Type B pancreatic cell (in vitro differentiated cells): ENCODE data around the gene DOCK3. TPM values are rescaled to one million over a fixed set of nuclear protein-coding genes. Genes with fewer than 3 reads are reported as not detected.
"Not testable (repeated sequence)": the region's sequence is repeated elsewhere in the genome, so short reads cannot be mapped to it uniquely, and the experiment has no call there.

Experiments
- DNase-seq: peaks from one replicate; pipeline ENCODE4 v3.0.0; 2021; ENCODE audit warnings: mixed read lengths; ENCODE audit not compliant: unreplicated experiment; ENCODE audit errors: extremely low spot score
- H3K27ac Mint-ChIP-seq: 2 replicates; pipeline ENCODE4 v1.8.0; 2021; ENCODE audit warnings: mild to moderate bottlenecking, mixed read lengths
- H3K27me3 Mint-ChIP-seq: 2 replicates; pipeline ENCODE4 v1.8.0; 2021; ENCODE audit warnings: mixed read lengths
- H3K36me3 Mint-ChIP-seq: 2 replicates; pipeline ENCODE4 v1.8.0; 2021; ENCODE audit warnings: mixed read lengths
- H3K4me1 Mint-ChIP-seq: one replicate; pipeline ENCODE4 v1.8.0; 2021; ENCODE audit warnings: mixed read lengths; ENCODE audit not compliant: unreplicated experiment
- H3K4me3 Mint-ChIP-seq: 2 replicates; pipeline ENCODE4 v1.8.0; 2021; ENCODE audit warnings: mild to moderate bottlenecking, mixed read lengths
- H3K9me3 Mint-ChIP-seq: 2 replicates; pipeline ENCODE4 v1.8.0; 2021; ENCODE audit warnings: mixed read lengths
- total RNA-seq: library from RNA; stranded (reverse); gene quantifications from 2 replicates; pipeline ENCODE4 v1.2.1, GENCODE V29; 2021; ENCODE audit warnings: low replicate concordance
- TF ChIP-seq, protein P1 (sequence below): fragments of 200-600 bp; sonication (generic); conservative IDR thresholded peaks from 2 replicates; pipeline ENCODE4 v1.5.0; 2021; ENCODE audit warnings: antibody characterized with exemption, mild to moderate bottlenecking

Gene DOCK3
- total RNA-seq, 1 donor from 2014 or later, result 5.9 TPM

DNA sequence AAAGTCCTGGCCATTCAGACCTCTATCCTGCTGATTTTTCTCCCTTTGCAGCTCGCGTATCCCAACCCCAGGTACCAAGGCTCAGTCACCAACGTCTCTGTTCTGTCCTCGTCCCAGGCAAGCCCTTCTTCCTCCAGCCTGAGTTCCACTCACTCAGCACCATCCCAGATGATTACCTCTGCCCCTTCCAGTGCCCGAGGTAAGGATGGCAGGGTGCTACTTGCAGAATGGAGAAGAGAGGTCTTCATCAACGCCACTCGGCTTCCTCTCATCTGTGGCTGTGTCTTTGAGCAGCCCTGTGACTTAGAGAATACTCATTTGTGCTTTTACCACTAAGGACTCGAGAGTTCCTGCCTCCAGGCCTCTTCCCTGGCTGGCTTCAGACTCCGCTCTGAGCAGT, 687.7 kb downstream of the DOCK3 start:
- TF ChIP-seq, protein P1, sequence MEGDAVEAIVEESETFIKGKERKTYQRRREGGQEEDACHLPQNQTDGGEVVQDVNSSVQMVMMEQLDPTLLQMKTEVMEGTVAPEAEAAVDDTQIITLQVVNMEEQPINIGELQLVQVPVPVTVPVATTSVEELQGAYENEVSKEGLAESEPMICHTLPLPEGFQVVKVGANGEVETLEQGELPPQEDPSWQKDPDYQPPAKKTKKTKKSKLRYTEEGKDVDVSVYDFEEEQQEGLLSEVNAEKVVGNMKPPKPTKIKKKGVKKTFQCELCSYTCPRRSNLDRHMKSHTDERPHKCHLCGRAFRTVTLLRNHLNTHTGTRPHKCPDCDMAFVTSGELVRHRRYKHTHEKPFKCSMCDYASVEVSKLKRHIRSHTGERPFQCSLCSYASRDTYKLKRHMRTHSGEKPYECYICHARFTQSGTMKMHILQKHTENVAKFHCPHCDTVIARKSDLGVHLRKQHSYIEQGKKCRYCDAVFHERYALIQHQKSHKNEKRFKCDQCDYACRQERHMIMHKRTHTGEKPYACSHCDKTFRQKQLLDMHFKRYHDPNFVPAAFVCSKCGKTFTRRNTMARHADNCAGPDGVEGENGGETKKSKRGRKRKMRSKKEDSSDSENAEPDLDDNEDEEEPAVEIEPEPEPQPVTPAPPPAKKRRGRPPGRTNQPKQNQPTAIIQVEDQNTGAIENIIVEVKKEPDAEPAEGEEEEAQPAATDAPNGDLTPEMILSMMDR, result no peak
- DNase-seq, result no peak
- Mint-ChIP-seq H3K4me3 (no peak overlapping the region), H3K9me3 (no peaks in the 10 kb centered on the region), H3K27me3 (no peaks in the 10 kb centered on the region), H3K4me1 (no peaks in the 10 kb centered on the region), H3K27ac (no peak overlapping the region), H3K36me3 (peaks cover 10% of the 10 kb centered on the region)

DNA sequence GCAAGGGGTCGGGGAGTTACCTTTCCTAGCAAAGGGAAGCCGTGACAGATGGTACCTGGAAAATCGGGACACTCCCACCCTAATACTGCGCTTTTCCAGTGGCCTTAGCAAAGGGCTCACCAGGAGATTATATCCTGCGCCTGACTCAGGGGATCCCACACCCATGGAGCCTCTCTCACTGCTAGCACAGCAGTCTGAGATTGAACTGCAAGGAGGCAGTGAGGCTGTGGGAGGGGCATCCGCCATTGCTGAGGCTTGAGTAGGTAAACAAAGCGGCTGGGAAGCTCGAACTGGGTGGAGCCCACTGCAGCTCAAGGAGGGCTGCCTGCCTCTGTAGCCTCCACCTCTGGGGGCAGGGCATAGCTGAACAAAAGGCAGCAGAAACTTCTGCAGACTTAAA, 693.5 kb downstream of the DOCK3 start:
- not testable (repeated sequence) for H3K27ac Mint-ChIP-seq, H3K36me3 Mint-ChIP-seq, H3K4me1 Mint-ChIP-seq, DNase-seq, H3K27me3 Mint-ChIP-seq, H3K4me3 Mint-ChIP-seq, H3K9me3 Mint-ChIP-seq

DNA sequence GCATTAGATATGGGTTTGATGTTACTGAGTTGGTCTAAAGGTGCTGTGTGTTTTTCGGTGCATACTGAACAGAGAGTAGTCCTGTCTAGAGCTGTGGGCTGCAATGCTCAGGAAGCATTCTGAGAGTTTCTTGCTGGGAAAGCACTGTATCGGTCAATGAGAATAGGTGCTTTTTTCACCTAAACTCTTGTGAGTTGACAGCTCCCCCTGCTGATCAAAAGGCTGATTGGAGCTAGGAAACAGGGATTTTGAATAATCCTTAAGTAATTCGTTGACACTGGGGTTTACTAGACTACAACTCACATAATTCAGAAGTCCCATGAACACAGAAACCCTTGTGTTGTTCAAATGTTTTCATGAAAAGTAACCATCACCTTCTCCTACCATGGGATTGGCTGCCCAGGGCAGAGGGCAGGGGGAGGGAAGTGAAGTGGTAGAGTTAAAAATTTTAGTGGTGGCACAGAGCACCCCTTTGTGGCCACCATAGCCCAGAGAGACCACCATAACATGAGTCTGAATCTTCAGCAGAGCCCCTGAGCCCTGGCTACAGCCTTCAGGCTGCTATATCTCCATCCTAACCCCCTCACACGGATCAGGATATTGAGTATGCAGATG, 697.3 kb downstream of the DOCK3 start:
- Mint-ChIP-seq H3K4me1 (no peaks in the 10 kb centered on the region), H3K9me3 (no peaks in the 10 kb centered on the region), H3K27me3 (no peaks in the 10 kb centered on the region), H3K27ac (no peak overlapping the region), H3K36me3 (no peaks in the 10 kb centered on the region), H3K4me3 (no peak overlapping the region)
- DNase-seq, result no peak
- TF ChIP-seq, protein P1, result peak; percentile 90

DNA sequence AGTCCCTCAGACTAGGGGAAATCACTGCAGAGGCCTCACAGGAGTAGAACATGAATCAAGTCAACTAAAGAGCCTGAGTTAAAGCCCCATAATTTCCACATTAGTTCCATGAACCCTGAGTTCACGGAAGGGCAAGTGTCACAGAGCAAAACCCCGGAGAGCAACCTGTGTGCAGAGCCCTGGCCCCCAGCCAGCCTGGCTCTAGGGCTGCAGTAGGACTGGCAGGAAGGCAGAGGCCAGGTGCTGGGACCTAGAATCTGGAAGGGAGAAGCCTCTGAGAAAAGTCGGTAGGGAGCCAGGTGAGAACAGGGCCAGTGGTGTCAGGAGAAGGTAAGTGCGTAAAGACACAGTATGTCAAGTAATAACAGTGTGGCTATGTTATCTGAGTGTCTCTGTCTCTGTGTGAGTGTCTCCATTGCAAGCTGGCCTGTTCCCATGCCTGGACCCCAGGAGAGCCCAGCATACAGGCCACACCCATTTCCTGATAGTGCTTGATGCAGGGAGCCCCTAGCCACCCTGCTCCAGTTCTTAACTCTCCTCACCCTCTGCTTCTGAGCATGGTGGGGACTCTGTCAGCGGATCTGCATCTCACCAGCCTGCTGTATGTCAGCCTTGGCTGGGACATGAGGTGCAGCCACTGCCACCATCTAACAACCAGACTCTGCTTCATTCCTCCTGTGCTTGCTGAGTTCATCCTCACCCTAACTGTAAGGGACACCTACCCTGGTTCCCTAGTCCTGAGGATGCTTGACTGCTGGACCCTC, 699.1 kb downstream of the DOCK3 start:
- H3K4me1 Mint-ChIP-seq, result no peaks in the 10 kb centered on the region
- no peaks in the 10 kb centered on the region for H3K27me3 Mint-ChIP-seq
- no peak overlapping the region for H3K27ac Mint-ChIP-seq
- H3K36me3 Mint-ChIP-seq, result no peaks in the 10 kb centered on the region
- TF ChIP-seq, protein P1, result no peak
- H3K4me3 Mint-ChIP-seq, result no peak overlapping the region
- no peaks in the 10 kb centered on the region for H3K9me3 Mint-ChIP-seq
- DNase-seq, result no peak

DNA sequence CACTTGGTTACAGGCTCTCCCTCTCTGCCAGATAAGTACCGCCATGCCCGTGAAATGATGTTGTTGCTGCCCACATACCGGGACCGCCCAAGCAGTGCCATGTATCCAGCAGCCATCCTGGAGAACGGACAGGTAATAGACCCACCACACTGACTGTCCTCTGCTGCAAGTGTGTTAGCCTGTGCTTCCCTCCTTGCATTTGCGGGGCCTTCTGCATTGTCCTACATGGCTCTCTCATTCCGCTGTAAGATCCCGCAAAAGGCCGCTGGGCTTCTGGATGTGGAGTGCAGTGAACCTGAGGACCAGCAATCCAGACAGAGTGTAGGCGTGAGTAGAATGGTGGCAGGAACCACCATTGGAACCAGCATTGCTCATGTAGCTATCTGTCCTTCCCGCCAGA, 699.7 kb downstream of the DOCK3 start:
- Mint-ChIP-seq H3K4me1 (no peaks in the 10 kb centered on the region), H3K4me3 (no peak overlapping the region), H3K27me3 (no peaks in the 10 kb centered on the region), H3K9me3 (no peaks in the 10 kb centered on the region), H3K27ac (no peak overlapping the region), H3K36me3 (no peaks in the 10 kb centered on the region)
- DNase-seq, result no peak
- TF ChIP-seq, protein P1, result no peak

DNA sequence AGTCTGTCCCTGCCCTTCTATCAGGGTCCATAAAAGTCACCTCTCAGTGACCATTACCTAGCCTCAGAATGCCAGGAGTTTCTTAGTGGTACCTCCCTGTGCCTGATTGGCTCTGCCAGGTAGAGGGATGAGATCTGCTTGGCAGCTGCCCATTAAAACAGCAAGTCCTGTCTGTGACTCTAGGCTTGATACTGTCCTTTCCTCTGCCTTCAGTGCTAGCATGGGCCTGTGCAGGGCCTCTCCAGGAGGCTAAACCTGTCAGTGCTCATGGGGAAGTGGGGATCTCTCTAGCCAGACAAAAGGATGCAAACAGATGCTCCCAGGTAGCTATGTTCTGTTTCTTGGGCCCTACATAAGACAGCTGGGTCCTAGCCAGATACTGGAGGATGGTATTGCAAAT, 700.4 kb downstream of the DOCK3 start:
- no peaks in the 10 kb centered on the region for H3K36me3 Mint-ChIP-seq
- no peak overlapping the region for H3K4me3 Mint-ChIP-seq
- H3K27ac Mint-ChIP-seq, result no peak overlapping the region
- TF ChIP-seq, protein P1, result no peak
- no peak for DNase-seq
- no peaks in the 10 kb centered on the region for H3K4me1 Mint-ChIP-seq
- no peaks in the 10 kb centered on the region for H3K27me3 Mint-ChIP-seq
- H3K9me3 Mint-ChIP-seq, result no peaks in the 10 kb centered on the region
